Endothelial cell of umbilical vein (primary cell): ENCODE results near the gene DHRS12. TPM values are rescaled to one million over a fixed set of nuclear protein-coding genes. Genes with fewer than 3 reads are reported as not detected.

ENCODE experiments used
- BruUV-seq: library from RNA; stranded (reverse); fragments of 400-500 nt; replicated peaks from 2 replicates; lab custom pipeline; 2021; lab: Mats Ljungman, UMichigan
- CTCF ChIA-PET: fragments of 300-600, 350-600 bp; sonication (Branson Sonifier 250); formaldehyde crosslinking; loops from one replicate; lab custom pipeline; 2021; ENCODE audit warnings: antibody characterized with exemption, inconsistent platforms; lab: Charles Lee
- POLR2A ChIA-PET: fragments of 300-600, 350-600 bp; sonication (Branson Sonifier 250); formaldehyde crosslinking; loops from one replicate; lab custom pipeline; 2021; ENCODE audit warnings: antibody characterized with exemption, inconsistent platforms; lab: Charles Lee
- DNase-seq: peaks from one replicate; pipeline ENCODE4 v3.0.0-alpha.2; 2011; ENCODE audit warnings: low read depth, low spot score
- FAIRE-seq: peaks from 2 replicates; lab custom pipeline; 2011; peaks lifted over from hg19 to GRCh38; lab: Jason Lieb, UNC
- H2AFZ ChIP-seq: 2 replicates; pipeline ENCODE4 v1.6.0; 2012; ENCODE audit warnings: low read depth, low read length, control low read depth, inconsistent platforms
- H3K27ac ChIP-seq: 2 replicates; pipeline ENCODE4 v1.5.1; 2011; ENCODE audit warnings: low read depth, mild to moderate bottlenecking, control low read depth, low read length, moderate library complexity; ENCODE audit not compliant: insufficient read depth
- H3K27me3 ChIP-seq, 2 experiments: 2 replicates each; pipeline versions ENCODE4 v1.6.0 to v1.6.1; 2011; ENCODE audit warnings: low read length in 2 of 2, mixed read lengths in 1 of 2; ENCODE audit not compliant: control insufficient read depth in 2 of 2, insufficient read depth in 2 of 2
- H3K36me3 ChIP-seq, 2 experiments: 2 replicates in 1 of 2; 3 replicates in 1 of 2; pipeline ENCODE4 v1.5.1; 2011; ENCODE audit warnings: low read length in 2 of 2, mild to moderate bottlenecking in 1 of 2, moderate library complexity in 1 of 2; ENCODE audit not compliant: control insufficient read depth in 2 of 2, insufficient read depth in 2 of 2; ENCODE audit errors: extremely low read depth in 1 of 2
- H3K4me1 ChIP-seq: 3 replicates; pipeline ENCODE4 v1.5.1; 2011; ENCODE audit warnings: mild to moderate bottlenecking, low read length; ENCODE audit not compliant: control insufficient read depth, insufficient read depth; ENCODE audit errors: extremely low read depth
- H3K4me2 ChIP-seq: 2 replicates; pipeline ENCODE4 v1.6.1; 2011; ENCODE audit warnings: low read length, control low read depth, mixed read lengths; ENCODE audit not compliant: insufficient read depth
- H3K4me3 ChIP-seq, 3 experiments: fragments of 200-600 bp in 1 of 3; sonication (generic), shearing (Covaris generic) in 1 of 3; replicated peaks in 1 of 3; 2 replicates each; pipeline ENCODE4 v1.5.1; 2011 to 2016; ENCODE audit warnings: control low read depth in 3 of 3, low read length in 3 of 3, mild to moderate bottlenecking in 2 of 3, inconsistent platforms in 1 of 3, low read depth in 1 of 3, moderate library complexity in 1 of 3; ENCODE audit not compliant: insufficient read depth in 1 of 3
- H3K79me2 ChIP-seq: 2 replicates; pipeline ENCODE4 v1.6.0; 2012; ENCODE audit warnings: low read length, inconsistent platforms; ENCODE audit not compliant: control insufficient read depth, insufficient read depth
- H3K9ac ChIP-seq: replicated peaks from 2 replicates; pipeline ENCODE3; 2011; ENCODE audit warnings: low read length, control low read depth; ENCODE audit not compliant: insufficient read depth; ENCODE audit errors: extremely low read depth
- H3K9me1 ChIP-seq: replicated peaks from 3 replicates; pipeline ENCODE4 v1.6.0; 2011; ENCODE audit warnings: mild to moderate bottlenecking, low read length; ENCODE audit not compliant: control insufficient read depth, insufficient read depth; ENCODE audit errors: extremely low read depth
- H3K9me3 ChIP-seq: replicated peaks from 2 replicates; pipeline ENCODE4 v1.5.1; 2012; ENCODE audit warnings: low read length, inconsistent platforms; ENCODE audit not compliant: control insufficient read depth, insufficient read depth
- H4K20me1 ChIP-seq: replicated peaks from 2 replicates; pipeline ENCODE3; 2011; ENCODE audit warnings: mild to moderate bottlenecking, low read length; ENCODE audit not compliant: control insufficient read depth, insufficient read depth; ENCODE audit errors: extremely low read depth
- CTCF ChIP-seq, 2 donors: IDR thresholded peaks; 1 replicate in 1 of 2; 2 replicates in 1 of 2; pipeline ENCODE4 v1.5.1; 2011; ENCODE audit warnings: low read length in 2 of 2, mild to moderate bottlenecking in 2 of 2, moderate library complexity in 2 of 2, control low read depth in 1 of 2, inconsistent platforms in 1 of 2, low read depth in 1 of 2; ENCODE audit not compliant: insufficient read depth in 1 of 2; ENCODE audit errors: extremely low read depth in 1 of 2
- EZH2 ChIP-seq: IDR thresholded peaks from 2 replicates; pipeline ENCODE4 v1.6.1; 2012; ENCODE audit warnings: borderline replicate concordance, low read depth, mild to moderate bottlenecking, moderate library complexity, low read length, inconsistent platforms; ENCODE audit not compliant: severe bottlenecking
- FOS ChIP-seq: IDR thresholded peaks from 2 replicates; pipeline ENCODE4 v1.6.1; 2011; ENCODE audit warnings: mild to moderate bottlenecking, low read length, moderate library complexity, borderline replicate concordance; ENCODE audit not compliant: insufficient read depth
- GATA2 ChIP-seq: IDR thresholded peaks from 2 replicates; pipeline ENCODE4 v1.7.0; 2011; ENCODE audit warnings: low read depth, mild to moderate bottlenecking, moderate library complexity, mixed read lengths, low read length; ENCODE audit not compliant: insufficient read length, insufficient read depth
- JUN ChIP-seq: IDR thresholded peaks from 2 replicates; pipeline ENCODE4 v1.6.1; 2011; ENCODE audit warnings: borderline replicate concordance, low read depth; ENCODE audit not compliant: insufficient read length, insufficient read depth
- MAX ChIP-seq: IDR thresholded peaks from 2 replicates; pipeline ENCODE4 v1.6.1; 2011; ENCODE audit not compliant: insufficient read depth, insufficient read length
- MYC ChIP-seq: IDR thresholded peaks from one replicate; pipeline ENCODE4 v1.6.1; 2011; ENCODE audit warnings: mild to moderate bottlenecking, low read depth, low read length
- POLR2A ChIP-seq: IDR thresholded peaks from 2 replicates; pipeline ENCODE4 v1.6.1; 2012; ENCODE audit warnings: low read depth, mild to moderate bottlenecking, control low read depth, low read length
- POLR2AphosphoS5 ChIP-seq: IDR thresholded peaks from 2 replicates; pipeline ENCODE4 v1.6.1; 2012; ENCODE audit warnings: low read depth, mild to moderate bottlenecking, control low read depth, low read length, moderate library complexity; ENCODE audit not compliant: insufficient read depth
- dilution Hi-C: fragments of 300-500 bp; cut with MboI; formaldehyde crosslinking; loops from one replicate; pipeline ENCODE4 v1.15.0; 2019; ENCODE audit warnings: low sequenced_read_pairs; ENCODE audit not compliant: extremely low pct_ligation_motif_present
- intact Hi-C: fragments of 100-400 bp; cut with micrococcal nuclease; formaldehyde crosslinking; loops from one replicate; pipeline ENCODE4 v1.10.0; 2022
- polyA plus RNA-seq, 4 experiments: library from polyadenylated mRNA; depleted of rRNA in 3 of 4; stranded (reverse) in 3 of 4; unstranded in 1 of 4; fragments of >200 nt; gene quantifications; 2 replicates each; pipeline versions ENCODE4 v1.2.1 to v1.2.3, GENCODE V29; 2011 to 2012; ENCODE audit warnings: missing spikeins in 1 of 4
- total RNA-seq: library from RNA; stranded (reverse); gene quantifications from 2 replicates; pipeline ENCODE4 v1.2.3, GENCODE V29; 2021

DHRS12 gene
- total and polyA plus RNA-seq, 2 donors (not counting 3 experiments of a cell fraction or from before 2014, with no cell fraction given), result 8.9 to 9.1 TPM

- FAIRE-seq (no peak), DNase-seq (no peak)
- ChIA-PET POLR2A (no interaction called here), CTCF (interaction anchor here (0.7 to 2.3 kb wide), 2 partner anchors 8 to 321 kb away, joined by 3 to 12 read pairs; no protein-coding TSS in a partner anchor)
- dilution Hi-C loops (no loop called here), intact Hi-C loops (loop anchor here (10.0 kb wide), 1 partner anchor 648 kb away; the partner anchor contains the start of genes CKAP2 and VPS36)
- no peak overlapping the region for H3K4me2 ChIP-seq
- no peaks in the 10 kb centered on the region for H3K27me3 ChIP-seq
- no peaks in the 10 kb centered on the region for H3K36me3 ChIP-seq
- H4K20me1 ChIP-seq, result no peaks in the 10 kb centered on the region
- no peaks in the 10 kb centered on the region for H3K9me1 ChIP-seq
- no peaks in the 10 kb centered on the region for H3K79me2 ChIP-seq
- H3K4me1 ChIP-seq, result peaks cover 33% of the 10 kb centered on the region
- H3K9me3 ChIP-seq, result no peaks in the 10 kb centered on the region
- H3K4me3 ChIP-seq, result no peak overlapping the region
- BruUV-seq, result no TSS peak
- H3K27ac ChIP-seq, result no peak overlapping the region
- no peak overlapping the region for H2AFZ ChIP-seq
- no peak overlapping the region for H3K9ac ChIP-seq
- no peak for TF ChIP-seq POLR2AphosphoS5
- TF ChIP-seq EZH2, result no peak
- TF ChIP-seq POLR2A, result no peak
- TF ChIP-seq FOS, result no peak
- TF ChIP-seq GATA2, result no peak
- TF ChIP-seq MAX, result no peak
- no peak for TF ChIP-seq JUN
- no peak for TF ChIP-seq MYC
- no peak for TF ChIP-seq CTCF (IDR thresholded peaks at IDR 0.05; ENCODE audit: extremely low read depth in 1 of 2, insufficient read depth in 1 of 2, low read depth in 1 of 2, low read length in 2 of 2)
These were observed 3.1 kb upstream of the DHRS12 start for GRCh38 chr13:51807041-51807440.
